ENCODE measurements around the gene NT5DC2. TPM values are rescaled to one million over a fixed set of nuclear protein-coding genes. Genes with fewer than 3 reads are reported as not detected.

The NT5DC2 gene
- total RNA-seq, 1 experiment from 2014 or later, result 377 TPM

DNA sequence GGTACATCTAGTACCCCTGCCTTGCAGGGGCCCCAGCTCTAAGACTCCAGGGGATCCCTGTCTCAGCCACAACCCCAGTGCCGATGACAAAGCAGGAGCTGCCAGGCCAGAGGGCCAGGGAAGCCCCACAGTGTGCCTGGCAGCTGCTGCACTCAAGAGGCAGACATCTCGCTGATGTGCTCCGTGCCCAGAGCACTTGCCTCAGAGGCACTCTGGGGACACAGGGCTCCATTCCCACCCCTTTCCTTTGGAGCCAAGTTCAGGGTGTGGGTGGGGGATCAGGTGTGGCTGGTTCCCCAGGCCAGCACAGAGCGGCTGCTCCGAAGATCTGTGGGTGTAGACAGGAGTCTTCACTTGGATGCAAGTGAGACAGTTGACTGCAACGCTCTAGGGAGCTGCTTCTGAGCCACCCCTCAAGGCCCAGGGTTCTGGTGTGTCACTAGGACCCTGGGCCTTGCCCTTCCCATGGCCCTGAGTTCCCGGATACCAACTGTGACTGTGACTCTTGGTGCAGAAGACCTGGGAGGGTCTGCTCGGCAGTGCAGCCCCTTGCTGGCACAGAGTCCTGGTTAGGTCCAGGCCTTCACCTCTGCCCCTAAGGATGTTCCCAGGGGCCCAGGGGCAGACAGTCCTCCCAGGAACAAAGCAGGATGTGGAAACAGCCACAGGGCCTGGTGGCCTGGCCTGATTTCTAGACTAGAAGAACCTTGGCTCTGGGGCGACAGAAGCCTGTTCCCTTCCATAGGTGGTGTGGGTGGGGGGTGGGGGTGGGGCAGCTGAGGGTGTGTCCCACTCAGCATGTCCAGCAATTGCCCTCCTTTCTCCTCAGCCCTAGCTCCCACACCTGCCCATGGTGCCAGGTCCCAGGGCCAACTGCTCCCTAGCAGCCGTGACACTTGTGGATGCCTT lies 2.5 kb downstream of the NT5DC2 start:
- POLR2A ChIA-PET, result no interaction called here
- DNase-seq (ENCODE audit: low spot score), result no peak
- H3K9me3 Mint-ChIP-seq, result no peaks in the 10 kb centered on the region
- TF ChIP-seq GRHL2 (CRISPR knock-in tag; IDR thresholded peaks at IDR 0.05; ENCODE audit: insufficient replicate concordance, severe bottlenecking) (no peak), FOXK1 (CRISPR knock-in tag; IDR thresholded peaks at IDR 0.05) (no peak), TEAD1 (CRISPR knock-in tag; IDR thresholded peaks at IDR 0.05) (no peak)
- no peak overlapping the region for H3K27ac Mint-ChIP-seq
- peaks cover 24% of the 10 kb centered on the region for H3K4me1 Mint-ChIP-seq
- H3K36me3 Mint-ChIP-seq, result peaks cover 21% of the 10 kb centered on the region
- H3K27me3 Mint-ChIP-seq (ENCODE audit: low read depth), result no peaks in the 10 kb centered on the region
- CTCF ChIA-PET, result interaction anchor here (1.1 kb wide), 1 partner anchor 49 kb away, joined by 4 read pairs; no protein-coding TSS in a partner anchor
- ATAC-seq, result no peak
- no peak overlapping the region for H3K4me3 Mint-ChIP-seq

DNA sequence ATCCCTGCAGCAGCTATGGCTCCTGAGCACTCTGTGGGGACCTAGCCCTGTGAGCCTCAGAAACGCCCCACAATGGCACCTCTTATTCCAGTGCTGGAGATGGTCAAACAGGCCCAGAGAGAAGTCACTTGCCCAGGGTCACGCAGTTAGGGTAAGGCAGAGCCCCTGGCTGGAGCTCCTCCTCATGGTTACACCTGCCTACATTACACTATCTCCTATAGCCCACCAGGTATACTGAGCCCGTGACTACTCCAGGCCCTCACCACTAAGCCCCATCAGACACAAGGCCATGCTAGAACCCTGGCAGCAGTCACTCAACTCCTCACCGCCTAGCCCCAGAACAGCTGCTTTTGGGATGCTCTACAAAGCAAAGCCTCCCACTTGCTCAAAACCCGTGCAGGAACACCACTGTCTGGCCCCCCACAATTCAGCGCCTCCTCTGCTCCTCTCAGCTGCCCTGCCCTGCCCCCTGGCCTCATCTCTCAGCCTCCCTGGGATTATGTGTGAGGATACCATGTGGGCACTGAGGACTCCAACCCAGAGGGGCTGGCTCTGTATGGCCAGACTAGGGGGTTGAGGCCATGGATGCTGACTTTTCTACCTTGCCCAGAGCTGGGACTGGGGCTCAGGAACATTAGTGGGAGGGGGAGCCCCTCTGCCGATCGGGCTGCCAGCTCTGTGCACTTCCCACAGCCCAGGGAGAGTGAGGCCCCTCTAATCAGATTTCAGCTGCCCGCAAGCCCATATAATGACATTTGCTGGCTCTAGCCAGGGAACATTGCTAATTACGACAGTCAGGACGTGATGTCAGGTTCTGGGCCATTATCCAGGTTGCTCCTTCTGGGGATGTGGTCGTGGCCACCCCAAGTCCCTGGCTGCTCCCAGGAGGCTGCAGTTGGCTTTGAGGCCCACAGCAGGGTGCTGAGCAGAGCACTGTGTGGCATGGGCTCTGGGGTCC lies 4.0 kb downstream of the NT5DC2 start:
- CTCF ChIA-PET, result no interaction called here
- POLR2A ChIA-PET, result no interaction called here
- Mint-ChIP-seq H3K9me3 (no peaks in the 10 kb centered on the region), H3K36me3 (peaks cover 29% of the 10 kb centered on the region), H3K27me3 (ENCODE audit: low read depth) (no peaks in the 10 kb centered on the region), H3K4me3 (no peak overlapping the region; the same call in 1 of the 2 replicates), H3K27ac (peak overlapping the region; percentile 3; the same call in 1 of the 2 replicates), H3K4me1 (peaks cover 11% of the 10 kb centered on the region)
- TF ChIP-seq, protein P1, sequence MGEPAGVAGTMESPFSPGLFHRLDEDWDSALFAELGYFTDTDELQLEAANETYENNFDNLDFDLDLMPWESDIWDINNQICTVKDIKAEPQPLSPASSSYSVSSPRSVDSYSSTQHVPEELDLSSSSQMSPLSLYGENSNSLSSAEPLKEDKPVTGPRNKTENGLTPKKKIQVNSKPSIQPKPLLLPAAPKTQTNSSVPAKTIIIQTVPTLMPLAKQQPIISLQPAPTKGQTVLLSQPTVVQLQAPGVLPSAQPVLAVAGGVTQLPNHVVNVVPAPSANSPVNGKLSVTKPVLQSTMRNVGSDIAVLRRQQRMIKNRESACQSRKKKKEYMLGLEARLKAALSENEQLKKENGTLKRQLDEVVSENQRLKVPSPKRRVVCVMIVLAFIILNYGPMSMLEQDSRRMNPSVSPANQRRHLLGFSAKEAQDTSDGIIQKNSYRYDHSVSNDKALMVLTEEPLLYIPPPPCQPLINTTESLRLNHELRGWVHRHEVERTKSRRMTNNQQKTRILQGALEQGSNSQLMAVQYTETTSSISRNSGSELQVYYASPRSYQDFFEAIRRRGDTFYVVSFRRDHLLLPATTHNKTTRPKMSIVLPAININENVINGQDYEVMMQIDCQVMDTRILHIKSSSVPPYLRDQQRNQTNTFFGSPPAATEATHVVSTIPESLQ (CRISPR knock-in tag; IDR thresholded peaks at IDR 0.05), result no peak
- no peak for TF ChIP-seq ZNF423 (CRISPR knock-in tag; IDR thresholded peaks at IDR 0.05)
- no peak for TF ChIP-seq SMAD4 (CRISPR knock-in tag; IDR thresholded peaks at IDR 0.05)
- TF ChIP-seq, protein P2, sequence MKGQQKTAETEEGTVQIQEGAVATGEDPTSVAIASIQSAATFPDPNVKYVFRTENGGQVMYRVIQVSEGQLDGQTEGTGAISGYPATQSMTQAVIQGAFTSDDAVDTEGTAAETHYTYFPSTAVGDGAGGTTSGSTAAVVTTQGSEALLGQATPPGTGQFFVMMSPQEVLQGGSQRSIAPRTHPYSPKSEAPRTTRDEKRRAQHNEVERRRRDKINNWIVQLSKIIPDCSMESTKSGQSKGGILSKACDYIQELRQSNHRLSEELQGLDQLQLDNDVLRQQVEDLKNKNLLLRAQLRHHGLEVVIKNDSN (CRISPR knock-in tag; IDR thresholded peaks at IDR 0.05), result no peak
- TF ChIP-seq, protein P3, sequence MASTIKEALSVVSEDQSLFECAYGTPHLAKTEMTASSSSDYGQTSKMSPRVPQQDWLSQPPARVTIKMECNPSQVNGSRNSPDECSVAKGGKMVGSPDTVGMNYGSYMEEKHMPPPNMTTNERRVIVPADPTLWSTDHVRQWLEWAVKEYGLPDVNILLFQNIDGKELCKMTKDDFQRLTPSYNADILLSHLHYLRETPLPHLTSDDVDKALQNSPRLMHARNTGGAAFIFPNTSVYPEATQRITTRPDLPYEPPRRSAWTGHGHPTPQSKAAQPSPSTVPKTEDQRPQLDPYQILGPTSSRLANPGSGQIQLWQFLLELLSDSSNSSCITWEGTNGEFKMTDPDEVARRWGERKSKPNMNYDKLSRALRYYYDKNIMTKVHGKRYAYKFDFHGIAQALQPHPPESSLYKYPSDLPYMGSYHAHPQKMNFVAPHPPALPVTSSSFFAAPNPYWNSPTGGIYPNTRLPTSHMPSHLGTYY (CRISPR knock-in tag; IDR thresholded peaks at IDR 0.05), result no peak
- no peak for TF ChIP-seq ESRRA (CRISPR knock-in tag; IDR thresholded peaks at IDR 0.05; ENCODE audit: borderline replicate concordance)
- TF ChIP-seq TEAD4 (CRISPR knock-in tag; IDR thresholded peaks at IDR 0.05), result no peak
- TF ChIP-seq, protein P4, sequence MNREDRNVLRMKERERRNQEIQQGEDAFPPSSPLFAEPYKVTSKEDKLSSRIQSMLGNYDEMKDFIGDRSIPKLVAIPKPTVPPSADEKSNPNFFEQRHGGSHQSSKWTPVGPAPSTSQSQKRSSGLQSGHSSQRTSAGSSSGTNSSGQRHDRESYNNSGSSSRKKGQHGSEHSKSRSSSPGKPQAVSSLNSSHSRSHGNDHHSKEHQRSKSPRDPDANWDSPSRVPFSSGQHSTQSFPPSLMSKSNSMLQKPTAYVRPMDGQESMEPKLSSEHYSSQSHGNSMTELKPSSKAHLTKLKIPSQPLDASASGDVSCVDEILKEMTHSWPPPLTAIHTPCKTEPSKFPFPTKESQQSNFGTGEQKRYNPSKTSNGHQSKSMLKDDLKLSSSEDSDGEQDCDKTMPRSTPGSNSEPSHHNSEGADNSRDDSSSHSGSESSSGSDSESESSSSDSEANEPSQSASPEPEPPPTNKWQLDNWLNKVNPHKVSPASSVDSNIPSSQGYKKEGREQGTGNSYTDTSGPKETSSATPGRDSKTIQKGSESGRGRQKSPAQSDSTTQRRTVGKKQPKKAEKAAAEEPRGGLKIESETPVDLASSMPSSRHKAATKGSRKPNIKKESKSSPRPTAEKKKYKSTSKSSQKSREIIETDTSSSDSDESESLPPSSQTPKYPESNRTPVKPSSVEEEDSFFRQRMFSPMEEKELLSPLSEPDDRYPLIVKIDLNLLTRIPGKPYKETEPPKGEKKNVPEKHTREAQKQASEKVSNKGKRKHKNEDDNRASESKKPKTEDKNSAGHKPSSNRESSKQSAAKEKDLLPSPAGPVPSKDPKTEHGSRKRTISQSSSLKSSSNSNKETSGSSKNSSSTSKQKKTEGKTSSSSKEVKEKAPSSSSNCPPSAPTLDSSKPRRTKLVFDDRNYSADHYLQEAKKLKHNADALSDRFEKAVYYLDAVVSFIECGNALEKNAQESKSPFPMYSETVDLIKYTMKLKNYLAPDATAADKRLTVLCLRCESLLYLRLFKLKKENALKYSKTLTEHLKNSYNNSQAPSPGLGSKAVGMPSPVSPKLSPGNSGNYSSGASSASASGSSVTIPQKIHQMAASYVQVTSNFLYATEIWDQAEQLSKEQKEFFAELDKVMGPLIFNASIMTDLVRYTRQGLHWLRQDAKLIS (CRISPR knock-in tag; IDR thresholded peaks at IDR 0.05; ENCODE audit: borderline replicate concordance), result no peak
- TF ChIP-seq, protein P5, sequence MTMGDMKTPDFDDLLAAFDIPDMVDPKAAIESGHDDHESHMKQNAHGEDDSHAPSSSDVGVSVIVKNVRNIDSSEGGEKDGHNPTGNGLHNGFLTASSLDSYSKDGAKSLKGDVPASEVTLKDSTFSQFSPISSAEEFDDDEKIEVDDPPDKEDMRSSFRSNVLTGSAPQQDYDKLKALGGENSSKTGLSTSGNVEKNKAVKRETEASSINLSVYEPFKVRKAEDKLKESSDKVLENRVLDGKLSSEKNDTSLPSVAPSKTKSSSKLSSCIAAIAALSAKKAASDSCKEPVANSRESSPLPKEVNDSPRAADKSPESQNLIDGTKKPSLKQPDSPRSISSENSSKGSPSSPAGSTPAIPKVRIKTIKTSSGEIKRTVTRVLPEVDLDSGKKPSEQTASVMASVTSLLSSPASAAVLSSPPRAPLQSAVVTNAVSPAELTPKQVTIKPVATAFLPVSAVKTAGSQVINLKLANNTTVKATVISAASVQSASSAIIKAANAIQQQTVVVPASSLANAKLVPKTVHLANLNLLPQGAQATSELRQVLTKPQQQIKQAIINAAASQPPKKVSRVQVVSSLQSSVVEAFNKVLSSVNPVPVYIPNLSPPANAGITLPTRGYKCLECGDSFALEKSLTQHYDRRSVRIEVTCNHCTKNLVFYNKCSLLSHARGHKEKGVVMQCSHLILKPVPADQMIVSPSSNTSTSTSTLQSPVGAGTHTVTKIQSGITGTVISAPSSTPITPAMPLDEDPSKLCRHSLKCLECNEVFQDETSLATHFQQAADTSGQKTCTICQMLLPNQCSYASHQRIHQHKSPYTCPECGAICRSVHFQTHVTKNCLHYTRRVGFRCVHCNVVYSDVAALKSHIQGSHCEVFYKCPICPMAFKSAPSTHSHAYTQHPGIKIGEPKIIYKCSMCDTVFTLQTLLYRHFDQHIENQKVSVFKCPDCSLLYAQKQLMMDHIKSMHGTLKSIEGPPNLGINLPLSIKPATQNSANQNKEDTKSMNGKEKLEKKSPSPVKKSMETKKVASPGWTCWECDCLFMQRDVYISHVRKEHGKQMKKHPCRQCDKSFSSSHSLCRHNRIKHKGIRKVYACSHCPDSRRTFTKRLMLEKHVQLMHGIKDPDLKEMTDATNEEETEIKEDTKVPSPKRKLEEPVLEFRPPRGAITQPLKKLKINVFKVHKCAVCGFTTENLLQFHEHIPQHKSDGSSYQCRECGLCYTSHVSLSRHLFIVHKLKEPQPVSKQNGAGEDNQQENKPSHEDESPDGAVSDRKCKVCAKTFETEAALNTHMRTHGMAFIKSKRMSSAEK (CRISPR knock-in tag; IDR thresholded peaks at IDR 0.05; ENCODE audit: borderline replicate concordance), result no peak
- no peak for TF ChIP-seq KAT7 (CRISPR knock-in tag; IDR thresholded peaks at IDR 0.05; ENCODE audit: borderline replicate concordance)
- DNase-seq (ENCODE audit: low spot score) (no peak), ATAC-seq (no peak)

Measured in WTC11 (cell line).